ENCODE measurements around the gene SERPINC1. TPM values are rescaled to one million over a fixed set of nuclear protein-coding genes. Genes with fewer than 3 reads are reported as not detected.

Gene SERPINC1
- total and polyA plus RNA-seq, 9 of the 15 experiments (the other 6 are each of a cell fraction or from before 2014, with no cell fraction given), result 0.07 to 1.2 (median 0.50) TPM

GRCh38 chr1:173954179-173954578, 37.1 kb upstream of the SERPINC1 start (continued):
- no peak for TF ChIP-seq PCBP1 (IDR thresholded peaks at IDR 0.05; ENCODE audit: low read depth, low read length, poor library complexity, severe bottlenecking)
- no peak for TF ChIP-seq ZNF263 (CRISPR knock-in tag; IDR thresholded peaks at IDR 0.05; ENCODE audit: borderline replicate concordance)
- TF ChIP-seq ZNF174 (CRISPR knock-in tag; IDR thresholded peaks at IDR 0.05), result no peak
- TF ChIP-seq TCFL5 (CRISPR knock-in tag; conservative IDR thresholded peaks at IDR 0.05), result no peak
- TF ChIP-seq STAG1 (CRISPR knock-in tag; IDR thresholded peaks at IDR 0.05; ENCODE audit: borderline replicate concordance), result no peak
- no peak for TF ChIP-seq ARID1B (IDR thresholded peaks at IDR 0.05)

GRCh38 chr1:173948594-173948993, 31.5 kb upstream of the SERPINC1 start:
- Histone ChIP-seq H3K4me2 (ENCODE audit: insufficient read depth, low read length) (no peak overlapping the region), H3K36me3 (ENCODE audit: control insufficient read depth, insufficient read depth, low read length) (peaks cover 92% of the 10 kb centered on the region), H3K27ac (ENCODE audit: extremely low read depth, low read depth, low read length) (no peak overlapping the region), H2AFZ (ENCODE audit: low read depth, low read length) (no peak overlapping the region), H3K9ac (ENCODE audit: insufficient read depth in 1 of 2, low read depth in 2 of 2, low read length in 2 of 2) (no peak overlapping the region), H3K27me3 (ENCODE audit: control insufficient read depth in 2 of 2, insufficient read depth in 2 of 2, low read length in 2 of 2) (no peaks in the 10 kb centered on the region), H3K4me1 (replicated peaks in 1 of 2; ENCODE audit: control insufficient read depth in 2 of 2, insufficient read depth in 2 of 2, low read length in 2 of 2) (no peaks in the 10 kb centered on the region), H3K9me3 (replicated peaks; ENCODE audit: control insufficient read depth, insufficient read depth, low read depth, low read length) (no peaks in the 10 kb centered on the region), H3K4me3 (no peak overlapping the region), H3K79me2 (ENCODE audit: control insufficient read depth, insufficient read depth, low read length) (no peaks in the 10 kb centered on the region), H4K20me1 (replicated peaks; ENCODE audit: control insufficient read depth, insufficient read depth, low read length) (no peaks in the 10 kb centered on the region), H3K9me1 (ENCODE audit: control insufficient read depth, insufficient read depth, low read length) (no peaks in the 10 kb centered on the region)
- POLR2A ChIA-PET, result no interaction called here
- TF ChIP-seq ARID1B (IDR thresholded peaks at IDR 0.05) (no peak), ZNF121 (CRISPR knock-in tag; conservative IDR thresholded peaks at IDR 0.05) (peak; percentile 55)
- 97% methylated on average over 4 of the region's 4 CpGs for WGBS (ENCODE audit: insufficient coverage, low coverage, missing lambda C conversion rate)
- BruUV-seq (replicated peaks), result no TSS peak
- no peak for DNase-seq (ENCODE audit: extremely low read depth in 1 of 4, low spot score in 3 of 4)
- CTCF ChIA-PET (ENCODE audit: low intra/inter-chr PET ratio), result interaction anchor here (0.7 kb wide), 1 partner anchor 18 kb away, joined by 5 read pairs; no protein-coding TSS in a partner anchor
- FAIRE-seq, result no peak
- in situ Hi-C loops (cut with MboI) (no loop called here), intact Hi-C loops (cut with micrococcal nuclease) (no loop called here)
- ATAC-seq, result no peak

All from K562 (cell line).